GM12875 (cell line): ENCODE results near the gene SLC52A1.

Experiments used
- H3K4me3 ChIP-seq: one replicate; pipeline ENCODE4 v1.5.1; 2011; ENCODE audit warnings: low read depth, low read length, control low read depth
- CTCF ChIP-seq: IDR thresholded peaks from 2 replicates; pipeline ENCODE4 v1.5.1; 2011; ENCODE audit warnings: low read depth, mild to moderate bottlenecking, control low read depth, inconsistent platforms, low read length, moderate library complexity, borderline replicate concordance; ENCODE audit not compliant: insufficient read depth

SLC52A1 gene

GRCh38 chr17:4987767-4988567, 47.3 kb downstream of the SLC52A1 start:
- H3K4me3 ChIP-seq: peak overlapping the region; percentile 100
- TF ChIP-seq CTCF: no peak

GRCh38 chr17:4986951-4987766, 48.1 kb downstream of the SLC52A1 start, which contains the start of gene CAMTA2:
Gene CAMTA2, minus strand, starts transcription at chr17:4987675. Its CDS starts 1,453 bp downstream, at chr17:4986222.
- H3K4me3 ChIP-seq: peak within 1 kb of the TSS; percentile 100
- peak; percentile 80 for TF ChIP-seq CTCF

- peak overlapping the region; percentile 100 for H3K4me3 ChIP-seq
- no peak for TF ChIP-seq CTCF
Measured at GRCh38 chr17:4986403-4986802, 48.8 kb downstream of the SLC52A1 start.
